Measurements from ENCODE around the gene MRRF. TPM values are rescaled to one million over a fixed set of nuclear protein-coding genes. Genes with fewer than 3 reads are reported as not detected.

MRRF gene
- total RNA-seq, 1 experiment from 2014 or later = 45.7 TPM

- intact Hi-C loops (cut with micrococcal nuclease; ENCODE audit: unreplicated experiment) = loop anchor here (10.0 kb wide), 1 partner anchor 117 kb away; no protein-coding TSS in a partner anchor
- TF ChIP-seq CTCF (IDR thresholded peaks at IDR 0.05; ENCODE audit: unreplicated experiment) = no peak
Measured at GRCh38 chr9:122262073-122262472, 2.6 kb upstream of the MRRF start.

GRCh38 chr9:122263699-122264349 lies 858 bp upstream of the MRRF start:
- peak overlapping the region; percentile 96 for H3K27ac Mint-ChIP-seq (ENCODE audit: unreplicated experiment)

More at GRCh38 chr9:122262073-122262472, 2.6 kb upstream of the MRRF start:
- Mint-ChIP-seq H3K9me3 (ENCODE audit: low read depth, unreplicated experiment) (no peaks in the 10 kb centered on the region), H3K4me3 (ENCODE audit: low read depth, unreplicated experiment) (no peak overlapping the region), H3K27ac (ENCODE audit: unreplicated experiment) (peak overlapping the region; percentile 22), H3K36me3 (ENCODE audit: insufficient read depth, unreplicated experiment) (peaks cover 25% of the 10 kb centered on the region), H3K4me1 (ENCODE audit: low read depth, unreplicated experiment) (peaks cover 28% of the 10 kb centered on the region), H3K27me3 (ENCODE audit: unreplicated experiment) (no peaks in the 10 kb centered on the region)
- CTCF ChIA-PET = no interaction called here
- DNase-seq = no peak
- no TSS peak for BruUV-seq (replicated peaks)

GRCh38 chr9:122265149-122265915 lies 650 bp downstream of the MRRF start:
- CTCF ChIA-PET = interaction anchor here (0.6 to 1.2 kb wide), 4 partner anchors 85 to 563 kb away, joined by 3 to 4 read pairs (median 3); no protein-coding TSS in a partner anchor
- peak; percentile 5 for DNase-seq
- intact Hi-C loops (cut with micrococcal nuclease; ENCODE audit: unreplicated experiment) = loop anchor here (10.0 kb wide), 1 partner anchor 121 kb away; no protein-coding TSS in a partner anchor
- Mint-ChIP-seq H3K4me1 (ENCODE audit: low read depth, unreplicated experiment) (peaks cover 28% of the 10 kb centered on the region), H3K36me3 (ENCODE audit: insufficient read depth, unreplicated experiment) (peaks cover 25% of the 10 kb centered on the region), H3K27me3 (ENCODE audit: unreplicated experiment) (no peaks in the 10 kb centered on the region), H3K4me3 (ENCODE audit: low read depth, unreplicated experiment) (peak overlapping the region; percentile 90), H3K9me3 (ENCODE audit: low read depth, unreplicated experiment) (no peaks in the 10 kb centered on the region), H3K27ac (ENCODE audit: unreplicated experiment) (peak overlapping the region; percentile 96)
- TF ChIP-seq CTCF (IDR thresholded peaks at IDR 0.05; ENCODE audit: unreplicated experiment) = no peak
- TSS peak; percentile 82 for BruUV-seq (replicated peaks)

More at GRCh38 chr9:122263699-122264349, 858 bp upstream of the MRRF start:
- intact Hi-C loops (cut with micrococcal nuclease; ENCODE audit: unreplicated experiment) = loop anchor here (10.0 kb wide), 1 partner anchor 119 kb away; no protein-coding TSS in a partner anchor
- Mint-ChIP-seq H3K4me1 (ENCODE audit: low read depth, unreplicated experiment) (peaks cover 28% of the 10 kb centered on the region), H3K36me3 (ENCODE audit: insufficient read depth, unreplicated experiment) (peaks cover 25% of the 10 kb centered on the region), H3K4me3 (ENCODE audit: low read depth, unreplicated experiment) (peak overlapping the region; percentile 90), H3K9me3 (ENCODE audit: low read depth, unreplicated experiment) (no peaks in the 10 kb centered on the region), H3K27me3 (ENCODE audit: unreplicated experiment) (no peaks in the 10 kb centered on the region)
- no peak for TF ChIP-seq CTCF (IDR thresholded peaks at IDR 0.05; ENCODE audit: unreplicated experiment)
- BruUV-seq (replicated peaks) = no TSS peak
- DNase-seq = no peak
- CTCF ChIA-PET = no interaction called here

- Mint-ChIP-seq H3K27ac (ENCODE audit: unreplicated experiment) (no peak overlapping the region), H3K4me3 (ENCODE audit: low read depth, unreplicated experiment) (no peak overlapping the region), H3K27me3 (ENCODE audit: unreplicated experiment) (no peaks in the 10 kb centered on the region), H3K4me1 (ENCODE audit: low read depth, unreplicated experiment) (peaks cover 16% of the 10 kb centered on the region), H3K36me3 (ENCODE audit: insufficient read depth, unreplicated experiment) (peaks cover 35% of the 10 kb centered on the region), H3K9me3 (ENCODE audit: low read depth, unreplicated experiment) (no peaks in the 10 kb centered on the region)
- intact Hi-C loops (cut with micrococcal nuclease; ENCODE audit: unreplicated experiment) = loop anchor here (10.0 kb wide), 1 partner anchor 123 kb away; no protein-coding TSS in a partner anchor
- no peak for DNase-seq
- no TSS peak for BruUV-seq (replicated peaks)
- TF ChIP-seq CTCF (IDR thresholded peaks at IDR 0.05; ENCODE audit: unreplicated experiment) = no peak
- CTCF ChIA-PET = no interaction called here
Measured at GRCh38 chr9:122268041-122268814, 3.5 kb downstream of the MRRF start.

Data from Calu3 (cell line).